WI38 (cell line): ENCODE measurements around the gene KBTBD12.

Experiments used
- H3K4me3 ChIP-seq: 2 replicates; pipeline ENCODE4 v1.5.1; 2011; ENCODE audit warnings: low read depth, mild to moderate bottlenecking, control low read depth, low read length
- CTCF ChIP-seq: IDR thresholded peaks from 2 replicates; pipeline ENCODE4 v1.5.1; 2012; ENCODE audit warnings: low read depth, mild to moderate bottlenecking, control low read depth, low read length

Gene KBTBD12

GRCh38 chr3:128012050-128012449, 97.0 kb downstream of the KBTBD12 start:
- no peak for TF ChIP-seq CTCF
- no peak overlapping the region for H3K4me3 ChIP-seq

- no peak for TF ChIP-seq CTCF
- H3K4me3 ChIP-seq, result no peak overlapping the region
These were observed 99.5 kb downstream of the KBTBD12 start for GRCh38 chr3:128014548-128014947.

GRCh38 chr3:128016502-128016901, 101.5 kb downstream of the KBTBD12 start:
- TF ChIP-seq CTCF, result no peak
- no peak overlapping the region for H3K4me3 ChIP-seq

- no peak overlapping the region for H3K4me3 ChIP-seq
- no peak for TF ChIP-seq CTCF
These were observed 106.8 kb downstream of the KBTBD12 start for GRCh38 chr3:128021768-128022372.

- no peak overlapping the region for H3K4me3 ChIP-seq
- no peak for TF ChIP-seq CTCF
These were observed 118.1 kb downstream of the KBTBD12 start for GRCh38 chr3:128033102-128033501.

GRCh38 chr3:128036119-128036518, 121.1 kb downstream of the KBTBD12 start:
- H3K4me3 ChIP-seq, result no peak overlapping the region
- no peak for TF ChIP-seq CTCF
